HS-27A (cell line): ENCODE measurements around the gene TNS1.
"Not testable (repeated sequence)": the region's sequence is repeated elsewhere in the genome, so short reads cannot be mapped to it uniquely, and the experiment has no call there.

Source experiments
- DNase-seq: peaks from one replicate; pipeline ENCODE4 v3.0.0-alpha.2; 2012; ENCODE audit warnings: low read depth, missing footprints

The TNS1 gene

DNA sequence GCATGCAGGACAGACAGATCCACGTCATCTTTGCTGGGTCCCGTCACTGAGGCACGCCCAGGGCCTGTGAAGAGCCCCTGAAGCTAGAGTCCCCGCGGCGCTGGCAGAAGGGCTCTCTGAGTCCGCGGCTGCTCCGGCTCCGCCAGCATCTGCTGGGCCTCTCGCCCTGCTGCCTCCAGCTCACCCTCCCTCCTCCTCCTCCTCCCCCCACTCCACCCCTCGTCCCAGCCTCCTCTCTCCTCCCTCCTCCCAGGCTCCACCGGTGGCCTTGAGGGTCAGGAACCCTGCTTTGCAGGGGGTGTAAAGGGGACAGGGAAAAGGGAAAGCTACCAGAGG, at the start of gene TNS1:
TNS1 (minus strand) TSS at position 151 of the 336 bp plus-strand sequence; CDS start at position 28, 123 bp downstream.
- DNase-seq = no peak

DNA sequence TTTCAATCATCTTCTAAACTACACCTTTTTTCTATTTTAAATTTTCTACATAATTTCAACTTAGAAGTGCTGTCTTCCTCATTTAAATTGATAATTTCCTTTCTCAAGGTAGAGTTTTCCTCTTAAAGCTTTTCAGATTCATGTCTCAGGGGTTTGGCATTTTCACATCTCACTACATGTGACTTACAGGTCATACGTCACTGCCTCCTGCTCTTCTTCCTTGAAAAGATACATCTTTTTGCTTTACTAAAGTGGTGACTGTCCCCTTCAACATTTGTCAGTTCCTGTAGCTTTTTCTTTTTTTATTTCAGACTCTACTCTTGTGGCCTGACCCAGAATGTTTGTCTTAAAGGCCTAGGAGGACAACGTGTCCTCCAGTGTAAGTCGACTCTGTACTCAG, 49.1 kb upstream of the TNS1 start:
- no peak for DNase-seq

- no peak for DNase-seq
Observed at GRCh38 chr2:218047536-218048225, 44.9 kb upstream of the TNS1 start.

- no peak for DNase-seq
Observed at GRCh38 chr2:218046238-218046637, 43.4 kb upstream of the TNS1 start.

GRCh38 chr2:218044599-218044998, 41.8 kb upstream of the TNS1 start:
- DNase-seq = not testable (repeated sequence)

GRCh38 chr2:218043701-218044109, 40.9 kb upstream of the TNS1 start:
- DNase-seq = no peak

DNA sequence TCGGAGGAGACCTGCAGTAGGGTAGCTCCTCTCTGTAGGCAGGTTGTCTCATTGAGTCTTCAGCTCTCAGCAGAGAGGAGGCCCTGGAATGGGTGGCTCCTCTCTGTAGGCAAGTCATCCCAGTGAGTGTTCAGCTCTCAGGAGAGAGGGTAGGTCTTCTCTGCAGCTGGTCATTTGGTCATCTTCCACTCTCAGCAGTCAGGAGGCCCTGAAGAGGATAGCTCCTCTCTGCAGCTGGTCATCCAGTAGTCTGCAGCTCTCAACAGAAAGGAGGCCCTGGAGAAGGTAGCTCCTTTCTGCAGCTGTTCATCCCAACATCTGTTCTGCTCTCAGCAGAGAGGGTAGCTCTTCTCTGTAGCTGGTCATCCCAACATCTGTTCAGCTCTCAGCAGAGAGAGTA, 40.3 kb upstream of the TNS1 start:
- DNase-seq = no peak

DNA sequence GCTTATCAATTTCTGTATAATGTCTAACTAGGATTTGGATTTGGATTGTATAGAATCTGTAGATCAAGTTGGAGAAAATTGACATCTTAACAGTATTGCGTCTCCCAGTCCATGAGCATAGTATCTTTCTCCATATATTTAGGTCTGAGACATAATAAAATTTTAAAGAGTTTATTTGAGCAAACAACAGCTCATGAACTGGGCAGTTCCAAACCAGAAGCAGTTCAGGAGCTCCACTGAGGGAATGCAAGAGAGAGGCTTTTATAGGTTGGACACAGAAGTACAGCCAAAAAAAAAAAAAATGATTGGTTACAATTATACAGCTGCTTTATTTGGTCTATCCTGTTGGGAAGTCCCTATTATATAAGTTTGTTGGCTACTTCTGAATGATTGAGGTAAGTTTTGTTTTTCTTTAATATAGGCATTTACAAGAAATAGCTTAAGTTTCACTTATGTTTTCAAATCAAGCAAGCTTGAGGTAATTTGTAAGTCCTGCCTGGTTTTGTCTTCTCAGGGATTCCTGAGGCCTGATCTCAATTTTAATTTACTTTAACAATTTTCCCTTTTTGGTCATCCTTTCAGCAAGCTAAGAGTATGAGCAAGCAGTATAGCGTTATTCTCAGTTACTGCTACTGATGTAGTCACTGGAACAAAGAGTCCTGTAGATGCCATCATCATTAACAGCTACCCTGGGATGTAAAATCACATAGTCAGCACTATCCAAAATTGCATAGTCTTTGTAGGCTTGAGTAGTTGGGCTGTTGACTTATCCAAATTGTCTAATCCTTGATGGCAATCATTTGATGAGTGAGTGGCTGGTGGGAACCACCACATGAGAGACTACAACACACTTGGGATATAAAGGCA, 38.7 kb upstream of the TNS1 start:
- no peak for DNase-seq

DNA sequence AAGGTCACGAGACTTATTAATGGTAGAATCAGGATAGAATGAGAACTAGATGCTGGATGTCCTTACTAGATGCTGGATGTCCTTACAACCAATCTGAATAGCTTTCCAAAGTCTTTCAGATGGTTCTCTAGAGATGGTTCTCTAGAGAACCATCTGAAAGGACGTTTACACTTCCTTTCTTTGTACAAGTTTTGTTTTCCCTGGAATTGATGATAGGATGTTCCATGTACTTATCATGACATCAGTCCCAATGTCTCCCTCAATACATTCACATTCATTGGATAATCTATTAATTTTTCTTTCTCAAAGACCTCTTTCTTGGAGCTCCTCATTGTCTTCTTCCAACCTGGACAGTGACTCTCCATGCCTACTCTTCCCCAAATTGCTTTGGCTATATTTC, 38.1 kb upstream of the TNS1 start:
- DNase-seq = no peak

GRCh38 chr2:218039171-218039570, 36.4 kb upstream of the TNS1 start:
- DNase-seq = no peak

DNA sequence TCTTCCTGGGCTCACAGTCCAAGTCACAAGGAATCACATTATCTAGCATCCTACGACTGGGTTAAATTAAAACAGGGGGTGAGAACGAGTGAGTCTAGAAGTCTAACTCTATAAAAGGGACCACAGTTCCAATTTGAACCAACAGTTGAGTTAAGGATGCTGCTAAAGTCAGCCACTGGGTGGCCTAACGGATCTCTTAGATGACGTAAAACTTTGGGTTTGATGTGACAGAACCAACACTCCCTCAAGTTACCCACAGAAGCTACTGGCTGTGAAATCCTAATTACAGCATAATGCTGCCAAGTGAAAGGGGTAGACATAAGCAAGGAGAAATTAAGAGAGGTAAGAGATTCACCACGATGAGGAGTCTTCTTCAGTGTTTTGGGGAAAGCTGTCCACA, 33.6 kb upstream of the TNS1 start:
- no peak for DNase-seq

GRCh38 chr2:218035463-218036100, 32.8 kb upstream of the TNS1 start:
- DNase-seq = no peak

- DNase-seq = peak; percentile 5
Observed at GRCh38 chr2:218034497-218035213, 31.9 kb upstream of the TNS1 start.

DNA sequence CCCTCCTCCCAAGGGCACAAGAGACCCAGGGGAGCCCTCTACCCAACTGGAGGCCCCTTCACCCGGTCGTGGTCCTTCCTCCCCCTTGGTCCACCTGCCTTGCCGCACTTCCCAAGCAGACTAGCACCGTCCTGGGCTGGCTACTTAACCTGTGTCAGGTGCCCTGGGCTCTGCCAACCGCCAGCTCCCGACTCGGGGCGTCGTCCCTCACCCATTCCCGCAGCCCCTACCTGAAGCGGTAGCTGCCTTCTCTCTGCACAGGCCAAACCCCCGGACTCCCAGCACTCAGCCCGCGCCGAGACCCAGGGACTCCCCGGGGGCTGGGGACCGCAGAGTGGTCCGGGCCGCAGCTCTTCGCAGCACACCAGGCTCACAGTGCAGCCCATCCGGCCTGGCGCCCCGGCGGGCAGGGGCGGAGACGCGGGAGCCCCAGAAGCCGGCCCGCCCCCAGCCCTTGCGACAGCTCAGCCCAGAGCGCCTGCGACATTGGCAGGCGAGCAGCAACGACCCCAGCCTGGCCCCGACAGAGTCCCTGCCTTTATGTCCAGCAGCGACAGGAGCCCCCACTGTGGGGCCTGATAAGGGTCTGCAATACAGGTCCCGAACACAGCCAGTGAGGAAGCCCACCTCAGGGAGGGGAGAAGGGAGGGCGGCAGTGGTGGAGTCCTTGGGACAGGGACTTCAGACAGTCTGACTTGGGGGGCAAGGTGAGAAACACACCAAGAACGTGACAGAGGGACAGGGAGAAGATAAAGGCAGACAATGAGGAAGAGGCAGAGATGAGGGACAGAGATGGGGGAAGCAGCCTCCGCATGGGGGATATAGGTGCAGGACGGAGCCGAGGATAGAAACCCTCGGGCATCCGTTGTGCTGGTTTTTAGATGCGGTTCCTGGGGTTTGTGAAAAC, 31.0 kb upstream of the TNS1 start:
- DNase-seq = no peak

DNA sequence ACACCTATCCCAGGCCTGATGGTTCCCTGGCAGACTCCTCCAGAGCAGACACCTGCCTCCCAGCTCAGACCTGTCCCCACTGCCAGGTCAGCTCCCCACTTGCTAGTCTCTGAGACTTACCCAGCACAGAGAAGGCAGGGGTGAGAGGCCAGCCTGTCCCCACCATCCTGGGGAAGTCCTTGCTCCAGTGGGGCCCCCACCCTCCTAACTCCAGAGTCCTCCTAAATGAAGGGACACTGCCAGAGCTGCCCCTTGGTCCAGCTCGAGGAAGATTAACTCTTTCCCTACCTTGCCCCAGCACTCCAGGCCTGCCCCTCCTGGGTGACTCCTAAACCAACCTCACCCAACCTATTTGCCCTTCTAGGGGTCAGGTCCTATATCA, 30.4 kb upstream of the TNS1 start:
- DNase-seq = no peak

- no peak for DNase-seq
Observed at GRCh38 chr2:218032336-218033171, 29.8 kb upstream of the TNS1 start.

DNA sequence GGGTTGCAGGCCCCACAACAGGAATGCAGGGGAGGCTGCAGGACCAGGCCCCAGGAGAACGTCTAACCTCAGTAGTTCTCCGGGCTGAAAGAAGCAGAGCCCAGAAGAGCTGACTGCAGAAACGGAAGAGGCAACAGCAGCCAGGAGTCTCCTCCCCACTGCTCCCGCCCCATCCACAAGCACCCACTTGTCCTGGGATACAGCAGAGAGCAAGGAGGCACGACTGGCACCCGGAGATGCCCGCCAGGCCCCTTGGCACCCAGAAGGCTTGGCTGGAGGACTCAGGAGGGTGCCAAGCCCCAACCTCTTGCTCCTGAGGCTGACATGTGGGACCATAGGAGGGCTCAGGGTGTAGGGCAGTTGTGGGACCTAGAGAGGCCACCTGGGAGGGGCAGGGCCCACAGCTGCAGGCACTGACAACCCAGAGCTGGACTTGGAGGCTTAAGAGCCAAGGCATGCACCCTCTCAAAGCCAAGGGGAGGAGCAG, 29.0 kb upstream of the TNS1 start:
- DNase-seq = no peak

DNA sequence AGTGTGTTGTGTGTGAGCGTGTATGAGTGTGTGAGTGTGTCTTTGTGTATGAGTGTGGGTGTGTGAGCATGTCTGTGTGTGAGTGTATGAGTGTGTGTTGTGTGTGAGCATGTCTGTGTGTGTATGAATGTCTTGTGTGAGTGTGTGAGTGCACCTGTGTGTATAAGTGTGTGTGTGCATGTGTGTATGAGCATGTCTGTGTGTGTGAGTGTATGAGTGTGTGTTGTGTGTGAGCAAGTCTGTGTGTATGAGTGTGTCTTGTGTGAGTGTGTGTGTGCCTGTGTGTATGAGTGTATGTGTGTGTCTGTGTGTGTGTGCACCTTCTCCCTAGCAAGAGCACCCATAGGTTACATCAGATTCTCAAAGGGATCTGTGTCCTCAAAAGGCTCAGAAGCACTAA, 28.5 kb upstream of the TNS1 start:
- no peak for DNase-seq

GRCh38 chr2:218030409-218031195, 27.8 kb upstream of the TNS1 start:
- DNase-seq = no peak
